Right renal cortex interstitium (tissue), 3 donors: ENCODE measurements around the gene TMEM202. TPM values are rescaled to one million over a fixed set of nuclear protein-coding genes. Genes with fewer than 3 reads are reported as not detected.

Experiments used
- polyA plus RNA-seq, 3 donors: library from polyadenylated mRNA; unstranded; fragments of 120-200 nt; gene quantifications; one replicate each; pipeline ENCODE4 v1.2.1, GENCODE V29; 2013; ENCODE audit not compliant: insufficient read length in 3 of 3

TMEM202 gene
- polyA plus RNA-seq, 3 donors: not detected

Other genes with a start within 250 kb of the TMEM202 start
- 1 to 10 TPM; 4.6 to 7.8 (median 6.4) TPM for gene GRAMD2A, start 200.5 kb upstream of the TMEM202 start, polyA plus RNA-seq
- gene PKM, start 167.1 kb upstream of the TMEM202 start, polyA plus RNA-seq: 100 to 1,000 TPM; 681 to 786 (median 709) TPM
- 10 to 100 TPM; 82.1 to 91.9 (median 88.9) TPM for gene PARP6, start 125.8 kb upstream of the TMEM202 start, polyA plus RNA-seq
- gene CELF6, start 78.1 kb upstream of the TMEM202 start, polyA plus RNA-seq: 1 to 10 TPM; 2.7 to 3.3 (median 3.0) TPM
- gene HEXA, start 22.3 kb upstream of the TMEM202 start, polyA plus RNA-seq: 100 to 1,000 TPM in 2 of 3 donors, 10 to 100 TPM in 1; 97.9 to 121 (median 116) TPM
- 100 to 1,000 TPM; 196 to 209 (median 197) TPM for gene ARIH1, start 76.0 kb downstream of the TMEM202 start, polyA plus RNA-seq